Measurements from ENCODE around the gene MCL1.

DNA sequence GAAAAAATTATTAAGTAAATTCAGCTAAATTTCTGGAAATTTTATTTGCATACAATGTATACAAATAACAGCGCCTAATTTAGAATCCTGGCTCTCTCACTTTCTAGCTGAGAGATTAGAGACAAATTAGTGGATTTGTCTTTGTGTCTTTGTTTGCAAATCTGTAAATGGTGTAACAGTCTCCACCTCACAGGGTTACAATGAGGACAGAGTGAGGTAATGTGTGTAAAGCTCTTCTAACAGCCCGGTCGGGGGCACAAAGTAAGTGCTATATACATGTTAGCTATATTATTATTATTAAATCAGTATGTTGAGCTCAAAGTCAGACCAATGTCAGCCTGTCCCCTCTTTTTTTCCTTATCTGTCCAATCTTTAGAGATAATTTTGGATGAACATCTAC lies 35.2 kb downstream of the MCL1 start:
- TF ChIP-seq, protein P1, sequence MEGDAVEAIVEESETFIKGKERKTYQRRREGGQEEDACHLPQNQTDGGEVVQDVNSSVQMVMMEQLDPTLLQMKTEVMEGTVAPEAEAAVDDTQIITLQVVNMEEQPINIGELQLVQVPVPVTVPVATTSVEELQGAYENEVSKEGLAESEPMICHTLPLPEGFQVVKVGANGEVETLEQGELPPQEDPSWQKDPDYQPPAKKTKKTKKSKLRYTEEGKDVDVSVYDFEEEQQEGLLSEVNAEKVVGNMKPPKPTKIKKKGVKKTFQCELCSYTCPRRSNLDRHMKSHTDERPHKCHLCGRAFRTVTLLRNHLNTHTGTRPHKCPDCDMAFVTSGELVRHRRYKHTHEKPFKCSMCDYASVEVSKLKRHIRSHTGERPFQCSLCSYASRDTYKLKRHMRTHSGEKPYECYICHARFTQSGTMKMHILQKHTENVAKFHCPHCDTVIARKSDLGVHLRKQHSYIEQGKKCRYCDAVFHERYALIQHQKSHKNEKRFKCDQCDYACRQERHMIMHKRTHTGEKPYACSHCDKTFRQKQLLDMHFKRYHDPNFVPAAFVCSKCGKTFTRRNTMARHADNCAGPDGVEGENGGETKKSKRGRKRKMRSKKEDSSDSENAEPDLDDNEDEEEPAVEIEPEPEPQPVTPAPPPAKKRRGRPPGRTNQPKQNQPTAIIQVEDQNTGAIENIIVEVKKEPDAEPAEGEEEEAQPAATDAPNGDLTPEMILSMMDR (IDR thresholded peaks at IDR 0.05) = no peak
- no peak for TF ChIP-seq ZFX (IDR thresholded peaks at IDR 0.05; ENCODE audit: borderline replicate concordance)

Measured in 22Rv1 (cell line).